Measurements from ENCODE around the gene SPON1. TPM values are rescaled to one million over a fixed set of nuclear protein-coding genes. Genes with fewer than 3 reads are reported as not detected.

Gene SPON1
- total and polyA plus RNA-seq, 2 experiments from 2014 or later = 2.9 to 6.4 TPM

- DNase-seq (ENCODE audit: low spot score) = no peak
- no peaks in the 10 kb centered on the region for H3K4me1 ChIP-seq (ENCODE audit: insufficient read depth)
- no peak for ATAC-seq
- no peaks in the 10 kb centered on the region for H4K20me1 ChIP-seq (replicated peaks; ENCODE audit: insufficient read depth)
- no peaks in the 10 kb centered on the region for H3K4me1 Mint-ChIP-seq
- peaks cover 5% of the 10 kb centered on the region; the same call in 1 of the 2 replicates for H3K9me2 ChIP-seq (ENCODE audit: insufficient read depth)
- H3K79me2 ChIP-seq (replicated peaks; ENCODE audit: insufficient read depth) = no peaks in the 10 kb centered on the region
- H3K27me3 Mint-ChIP-seq (ENCODE audit: insufficient read depth, low read depth, poor library complexity) = no peaks in the 10 kb centered on the region
- H3F3A ChIP-seq (replicated peaks; ENCODE audit: low read depth) = no peaks in the 10 kb centered on the region
- no peaks in the 10 kb centered on the region for H3K27me3 ChIP-seq (ENCODE audit: insufficient read depth)
- H3K36me3 ChIP-seq (ENCODE audit: insufficient read depth) = no peaks in the 10 kb centered on the region
- no peak overlapping the region for H2AFZ ChIP-seq
- H3K4me3 Mint-ChIP-seq = no peak overlapping the region
- TF ChIP-seq ETS1 (IDR thresholded peaks at IDR 0.05) = no peak
- no peak for TF ChIP-seq STAT1 (IDR thresholded peaks at IDR 0.05; ENCODE audit: unreplicated experiment)
- TF ChIP-seq EZH2phosphoT487 (IDR thresholded peaks at IDR 0.05; ENCODE audit: unreplicated experiment) = no peak
- TF ChIP-seq JUNB (IDR thresholded peaks at IDR 0.05; ENCODE audit: unreplicated experiment) = no peak
- TF ChIP-seq EZH2 (IDR thresholded peaks at IDR 0.05; ENCODE audit: low read depth, unreplicated experiment) = no peak
- TF ChIP-seq, protein P1, sequence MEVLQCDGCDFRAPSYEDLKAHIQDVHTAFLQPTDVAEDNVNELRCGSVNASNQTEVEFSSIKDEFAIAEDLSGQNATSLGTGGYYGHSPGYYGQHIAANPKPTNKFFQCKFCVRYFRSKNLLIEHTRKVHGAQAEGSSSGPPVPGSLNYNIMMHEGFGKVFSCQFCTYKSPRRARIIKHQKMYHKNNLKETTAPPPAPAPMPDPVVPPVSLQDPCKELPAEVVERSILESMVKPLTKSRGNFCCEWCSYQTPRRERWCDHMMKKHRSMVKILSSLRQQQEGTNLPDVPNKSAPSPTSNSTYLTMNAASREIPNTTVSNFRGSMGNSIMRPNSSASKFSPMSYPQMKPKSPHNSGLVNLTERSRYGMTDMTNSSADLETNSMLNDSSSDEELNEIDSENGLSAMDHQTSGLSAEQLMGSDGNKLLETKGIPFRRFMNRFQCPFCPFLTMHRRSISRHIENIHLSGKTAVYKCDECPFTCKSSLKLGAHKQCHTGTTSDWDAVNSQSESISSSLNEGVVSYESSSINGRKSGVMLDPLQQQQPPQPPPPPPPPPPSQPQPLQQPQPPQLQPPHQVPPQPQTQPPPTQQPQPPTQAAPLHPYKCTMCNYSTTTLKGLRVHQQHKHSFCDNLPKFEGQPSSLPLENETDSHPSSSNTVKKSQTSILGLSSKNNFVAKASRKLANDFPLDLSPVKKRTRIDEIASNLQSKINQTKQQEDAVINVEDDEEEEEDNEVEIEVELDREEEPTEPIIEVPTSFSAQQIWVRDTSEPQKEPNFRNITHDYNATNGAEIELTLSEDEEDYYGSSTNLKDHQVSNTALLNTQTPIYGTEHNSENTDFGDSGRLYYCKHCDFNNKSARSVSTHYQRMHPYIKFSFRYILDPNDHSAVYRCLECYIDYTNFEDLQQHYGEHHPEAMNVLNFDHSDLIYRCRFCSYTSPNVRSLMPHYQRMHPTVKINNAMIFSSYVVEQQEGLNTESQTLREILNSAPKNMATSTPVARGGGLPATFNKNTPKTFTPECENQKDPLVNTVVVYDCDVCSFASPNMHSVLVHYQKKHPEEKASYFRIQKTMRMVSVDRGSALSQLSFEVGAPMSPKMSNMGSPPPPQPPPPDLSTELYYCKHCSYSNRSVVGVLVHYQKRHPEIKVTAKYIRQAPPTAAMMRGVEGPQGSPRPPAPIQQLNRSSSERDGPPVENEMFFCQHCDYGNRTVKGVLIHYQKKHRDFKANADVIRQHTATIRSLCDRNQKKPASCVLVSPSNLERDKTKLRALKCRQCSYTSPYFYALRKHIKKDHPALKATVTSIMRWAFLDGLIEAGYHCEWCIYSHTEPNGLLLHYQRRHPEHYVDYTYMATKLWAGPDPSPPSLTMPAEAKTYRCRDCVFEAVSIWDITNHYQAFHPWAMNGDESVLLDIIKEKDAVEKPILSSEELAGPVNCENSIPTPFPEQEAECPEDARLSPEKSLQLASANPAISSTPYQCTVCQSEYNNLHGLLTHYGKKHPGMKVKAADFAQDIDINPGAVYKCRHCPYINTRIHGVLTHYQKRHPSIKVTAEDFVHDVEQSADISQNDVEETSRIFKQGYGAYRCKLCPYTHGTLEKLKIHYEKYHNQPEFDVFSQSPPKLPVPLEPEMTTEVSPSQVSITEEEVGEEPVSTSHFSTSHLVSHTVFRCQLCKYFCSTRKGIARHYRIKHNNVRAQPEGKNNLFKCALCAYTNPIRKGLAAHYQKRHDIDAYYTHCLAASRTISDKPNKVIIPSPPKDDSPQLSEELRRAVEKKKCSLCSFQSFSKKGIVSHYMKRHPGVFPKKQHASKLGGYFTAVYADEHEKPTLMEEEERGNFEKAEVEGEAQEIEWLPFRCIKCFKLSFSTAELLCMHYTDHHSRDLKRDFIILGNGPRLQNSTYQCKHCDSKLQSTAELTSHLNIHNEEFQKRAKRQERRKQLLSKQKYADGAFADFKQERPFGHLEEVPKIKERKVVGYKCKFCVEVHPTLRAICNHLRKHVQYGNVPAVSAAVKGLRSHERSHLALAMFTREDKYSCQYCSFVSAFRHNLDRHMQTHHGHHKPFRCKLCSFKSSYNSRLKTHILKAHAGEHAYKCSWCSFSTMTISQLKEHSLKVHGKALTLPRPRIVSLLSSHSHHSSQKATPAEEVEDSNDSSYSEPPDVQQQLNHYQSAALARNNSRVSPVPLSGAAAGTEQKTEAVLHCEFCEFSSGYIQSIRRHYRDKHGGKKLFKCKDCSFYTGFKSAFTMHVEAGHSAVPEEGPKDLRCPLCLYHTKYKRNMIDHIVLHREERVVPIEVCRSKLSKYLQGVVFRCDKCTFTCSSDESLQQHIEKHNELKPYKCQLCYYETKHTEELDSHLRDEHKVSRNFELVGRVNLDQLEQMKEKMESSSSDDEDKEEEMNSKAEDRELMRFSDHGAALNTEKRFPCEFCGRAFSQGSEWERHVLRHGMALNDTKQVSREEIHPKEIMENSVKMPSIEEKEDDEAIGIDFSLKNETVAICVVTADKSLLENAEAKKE (CRISPR knock-in tag; IDR thresholded peaks at IDR 0.05) = no peak
- no peak for TF ChIP-seq ZNF114 (CRISPR knock-in tag; IDR thresholded peaks at IDR 0.05)
- no peaks in the 10 kb centered on the region for H3K9me3 Mint-ChIP-seq
- no peak overlapping the region for H3K27ac ChIP-seq (ENCODE audit: low read depth)
- no peak overlapping the region for H3K4me3 ChIP-seq
- no peak overlapping the region for H3K27ac Mint-ChIP-seq
- H3K36me3 Mint-ChIP-seq (ENCODE audit: low read depth) = no peaks in the 10 kb centered on the region
- H3K4me2 ChIP-seq = no peak overlapping the region
Observed at GRCh38 chr11:14140991-14141390, 178.5 kb downstream of the SPON1 start.
